GM12874 (cell line): ENCODE data around the gene KLHL1.

Experiments used
- CTCF ChIP-seq: IDR thresholded peaks from 2 replicates; pipeline ENCODE4 v1.5.1; 2011; ENCODE audit warnings: low read depth, mild to moderate bottlenecking, control low read depth, low read length, moderate library complexity; ENCODE audit not compliant: insufficient read depth

The KLHL1 gene

GRCh38 chr13:69737129-69737935 is 370.9 kb downstream of the KLHL1 start:
- TF ChIP-seq CTCF: no peak

- no peak for TF ChIP-seq CTCF
Observed at GRCh38 chr13:69721631-69722030, 386.6 kb downstream of the KLHL1 start.

GRCh38 chr13:69720278-69720983 is 387.8 kb downstream of the KLHL1 start:
- no peak for TF ChIP-seq CTCF

- TF ChIP-seq CTCF: no peak
Observed at GRCh38 chr13:69706807-69707206, 401.4 kb downstream of the KLHL1 start.

GRCh38 chr13:69704311-69704710 is 403.9 kb downstream of the KLHL1 start:
- no peak for TF ChIP-seq CTCF

- no peak for TF ChIP-seq CTCF
Observed at GRCh38 chr13:69690999-69691398, 417.3 kb downstream of the KLHL1 start.

GRCh38 chr13:69683921-69684686 is 424.1 kb downstream of the KLHL1 start:
- no peak for TF ChIP-seq CTCF
